HepG2 (cell line): Measurements from ENCODE around the gene MICAL1. TPM values are rescaled to one million over a fixed set of nuclear protein-coding genes. Genes with fewer than 3 reads are reported as not detected.

Experiments used
- ATF1 ChIP-seq: IDR thresholded peaks from 2 replicates; pipeline ENCODE4 v1.6.1; 2016; ENCODE audit warnings: mild to moderate bottlenecking, control low read depth
- ELF4 ChIP-seq: sonication (generic); formaldehyde crosslinking; IDR thresholded peaks from 2 replicates; pipeline ENCODE4 v1.5.0; 2020; ENCODE audit warnings: missing genetic modification reagents, mild to moderate bottlenecking, moderate library complexity, borderline replicate concordance
- EP300 ChIP-seq, 3 experiments: sonication (generic) in 1 of 3; formaldehyde crosslinking in 1 of 3; IDR thresholded peaks; 2 replicates each; pipeline versions ENCODE4 v1.5.1 to v1.6.1; 2011 to 2020; ENCODE audit warnings: low read depth in 2 of 3, low read length in 2 of 3, borderline replicate concordance in 1 of 3, improper control_type of control experiment in 1 of 3, mild to moderate bottlenecking in 1 of 3, missing genetic modification reagents in 1 of 3, moderate library complexity in 1 of 3
- FOXK1 ChIP-seq: sonication (generic); formaldehyde crosslinking; IDR thresholded peaks from 2 replicates; pipeline ENCODE4 v1.4.0; 2020; ENCODE audit warnings: low read depth, missing genetic modification reagents, borderline replicate concordance
- GATAD1 ChIP-seq: IDR thresholded peaks from 2 replicates; pipeline ENCODE4 v1.6.1; 2016; ENCODE audit warnings: missing genetic modification reagents, missing compliant biosample characterization
- GTF3A ChIP-seq: sonication (generic); formaldehyde crosslinking; conservative IDR thresholded peaks from 2 replicates; pipeline ENCODE4 v1.4.0; 2020; ENCODE audit warnings: mild to moderate bottlenecking, missing genetic modification reagents
- HNRNPL ChIP-seq: fragments of 200-400 bp; formaldehyde crosslinking; IDR thresholded peaks from 2 replicates; pipeline ENCODE4 v1.6.1; 2017; ENCODE audit warnings: mild to moderate bottlenecking, low read depth, low read length
- MIXL1 ChIP-seq: IDR thresholded peaks from 2 replicates; pipeline ENCODE4 v1.6.1; 2016
- NCOR1 ChIP-seq: fragments of 200-600 bp; sonication (generic); IDR thresholded peaks from 2 replicates; pipeline ENCODE4 v1.7.0; 2017; ENCODE audit warnings: antibody characterized with exemption, low read length, borderline replicate concordance
- NFIB ChIP-seq: sonication (generic); formaldehyde crosslinking; IDR thresholded peaks from 2 replicates; pipeline ENCODE4 v1.9.0; 2021; ENCODE audit warnings: missing genetic modification reagents, mild to moderate bottlenecking, borderline replicate concordance
- PHF8 ChIP-seq: sonication (generic); formaldehyde crosslinking; IDR thresholded peaks from 2 replicates; pipeline ENCODE4 v1.5.0; 2020; ENCODE audit warnings: missing genetic modification reagents
- SMAD9 ChIP-seq: sonication (generic); formaldehyde crosslinking; IDR thresholded peaks from 2 replicates; pipeline ENCODE4 v1.5.1; 2020; ENCODE audit warnings: mild to moderate bottlenecking, missing genetic modification reagents
- SP2 ChIP-seq: sonication (generic); formaldehyde crosslinking; IDR thresholded peaks from 2 replicates; pipeline ENCODE4 v1.5.1; 2020; ENCODE audit warnings: mild to moderate bottlenecking, missing genetic modification reagents
- SUZ12 ChIP-seq: fragments of 150-350 bp; IDR thresholded peaks from 2 replicates; pipeline ENCODE4 v1.6.1; 2014; ENCODE audit warnings: low read depth, low read length
- SYNCRIP ChIP-seq: fragments of 200-400 bp; formaldehyde crosslinking; IDR thresholded peaks from 2 replicates; pipeline ENCODE4 v1.6.1; 2018; ENCODE audit warnings: mild to moderate bottlenecking, low read depth, low read length; ENCODE audit not compliant: insufficient read depth
- TBP ChIP-seq: sonication (generic); formaldehyde crosslinking; IDR thresholded peaks from 2 replicates; pipeline ENCODE4 v1.5.0; 2020; ENCODE audit warnings: missing genetic modification reagents
- TFE3 ChIP-seq: IDR thresholded peaks from 2 replicates; pipeline ENCODE4 v1.6.1; 2016
- THYN1 ChIP-seq: sonication (generic); formaldehyde crosslinking; IDR thresholded peaks from 2 replicates; pipeline ENCODE4 v1.8.1; 2023; ENCODE audit warnings: low read depth, mild to moderate bottlenecking, moderate library complexity, missing genetic modification reagents, borderline replicate concordance
- ZFX ChIP-seq: sonication (generic); formaldehyde crosslinking; IDR thresholded peaks from 2 replicates; pipeline ENCODE4 v1.4.0; 2020; ENCODE audit warnings: mild to moderate bottlenecking, low read depth, missing genetic modification reagents, moderate library complexity
- ZKSCAN1 ChIP-seq: fragments of 150-350 bp; IDR thresholded peaks from 2 replicates; pipeline ENCODE4 v1.6.1; 2014; ENCODE audit warnings: low read length
- ZNF101 ChIP-seq: sonication (generic); formaldehyde crosslinking; IDR thresholded peaks from 2 replicates; pipeline ENCODE4 v1.4.0; 2020; ENCODE audit warnings: mild to moderate bottlenecking, low read depth, missing genetic modification reagents, borderline replicate concordance
- ZNF20 ChIP-seq: sonication (generic); formaldehyde crosslinking; IDR thresholded peaks from 2 replicates; pipeline ENCODE4 v1.4.0; 2020; ENCODE audit warnings: mild to moderate bottlenecking, moderate library complexity, missing genetic modification reagents
- ZNF263 ChIP-seq: sonication (generic); formaldehyde crosslinking; IDR thresholded peaks from 2 replicates; pipeline ENCODE4 v1.4.0; 2020; ENCODE audit warnings: missing genetic modification reagents
- ZNF274 ChIP-seq: sonication (generic); formaldehyde crosslinking; IDR thresholded peaks from 2 replicates; pipeline ENCODE4 v1.5.1; 2020; ENCODE audit warnings: mild to moderate bottlenecking, missing genetic modification reagents
- ZNF317 ChIP-seq: sonication (generic); formaldehyde crosslinking; IDR thresholded peaks from 2 replicates; pipeline ENCODE4 v1.5.0; 2020; ENCODE audit warnings: mild to moderate bottlenecking, missing genetic modification reagents
- ZNF441 ChIP-seq: sonication (generic); formaldehyde crosslinking; IDR thresholded peaks from 2 replicates; pipeline ENCODE4 v1.7.0; 2021; ENCODE audit warnings: missing genetic modification reagents, borderline replicate concordance
- ZNF616 ChIP-seq: sonication (generic); formaldehyde crosslinking; IDR thresholded peaks from 2 replicates; pipeline ENCODE4 v1.5.0; 2020; ENCODE audit warnings: low read depth, mild to moderate bottlenecking, missing genetic modification reagents
- ZNF691 ChIP-seq: sonication (generic); formaldehyde crosslinking; IDR thresholded peaks from 2 replicates; pipeline ENCODE4 v1.4.0; 2020; ENCODE audit warnings: missing genetic modification reagents, low read depth, mild to moderate bottlenecking, borderline replicate concordance
- ZNF773 ChIP-seq: sonication (generic); formaldehyde crosslinking; IDR thresholded peaks from 2 replicates; pipeline ENCODE4 v1.4.0; 2020; ENCODE audit warnings: missing genetic modification reagents, borderline replicate concordance
- ZNF841 ChIP-seq: sonication (generic); formaldehyde crosslinking; IDR thresholded peaks from 2 replicates; pipeline ENCODE4 v1.8.1; 2023; ENCODE audit warnings: missing genetic modification reagents, borderline replicate concordance
- polyA plus RNA-seq, 8 experiments: library from polyadenylated mRNA; depleted of rRNA in 3 of 8; stranded (reverse) in 7 of 8; unstranded in 1 of 8; fragments of >200 nt; fragmentation: Illumina TruSeq in 4 of 8; extraction: Trizol in 4 of 8; gene quantifications; 2 replicates each; pipeline versions ENCODE4 v1.2.1 to v1.2.3, GENCODE V29; 2011 to 2016; ENCODE audit warnings: low read depth in 4 of 8, missing spikeins in 1 of 8, mixed read lengths in 1 of 8; ENCODE audit not compliant: insufficient read depth in 1 of 8
- total RNA-seq, 5 experiments: library from RNA; depleted of rRNA; stranded (reverse); fragments of >200 nt; fragmentation: Illumina TruSeq; extraction: Trizol; gene quantifications; 2 replicates each; pipeline ENCODE4 v1.2.3, GENCODE V29; 2016; ENCODE audit warnings: low read depth in 1 of 5

The MICAL1 gene
- total and polyA plus RNA-seq, 2 of the 13 experiments (the other 11 are each of a cell fraction or from before 2014, with no cell fraction given): 6.9 to 39.0 TPM

- TF ChIP-seq ZNF773 (CRISPR knock-in tag) (peak; percentile 53; the same call in 1 of the 2 replicates), ZFX (peak; percentile 80), ZNF274 (CRISPR knock-in tag) (no peak), GATAD1 (CRISPR knock-in tag) (peak; percentile 21; the same call in 1 of the 2 replicates), ZNF691 (CRISPR knock-in tag) (peak; percentile 42; the same call in 1 of the 2 replicates), ZNF263 (CRISPR knock-in tag) (peak; percentile 26; the same call in 1 of the 2 replicates), NFIB (CRISPR knock-in tag) (no peak), ELF4 (CRISPR knock-in tag) (0 out of 2 replicates have a peak, but pooled peaks have one; percentile 63), EP300 (IDR thresholded peaks at IDR 0.05; ENCODE audit: low read depth in 2 of 2, low read length in 2 of 2) (no peak), EP300 (CRISPR knock-in tag; IDR thresholded peaks at IDR 0.05; ENCODE audit: borderline replicate concordance) (no peak), ATF1 (CRISPR knock-in tag) (no peak), SUZ12 (no peak), NCOR1 (no peak), SP2 (CRISPR knock-in tag) (no peak), ZNF317 (CRISPR knock-in tag) (no peak), TBP (CRISPR knock-in tag) (no peak), PHF8 (CRISPR knock-in tag) (peak; percentile 56), GTF3A (CRISPR knock-in tag) (no peak), SMAD9 (no peak), MIXL1 (CRISPR knock-in tag) (no peak), ZNF20 (CRISPR knock-in tag) (no peak), ZKSCAN1 (no peak), SYNCRIP (no peak), ZNF101 (CRISPR knock-in tag) (no peak), TFE3 (0 out of 2 replicates have a peak, but pooled peaks have one; percentile 40), HNRNPL (no peak), ZNF441 (CRISPR knock-in tag) (no peak), ZNF616 (CRISPR knock-in tag) (no peak), FOXK1 (CRISPR knock-in tag) (no peak), THYN1 (no peak), ZNF841 (CRISPR knock-in tag) (no peak)
Observed at GRCh38 chr6:109482905-109483734, 27.5 kb upstream of the MICAL1 start, which contains the start of gene ZBTB24 (continued).
